Neural progenitor cell (in vitro differentiated cells): ENCODE results near the gene PMPCA. TPM values are rescaled to one million over a fixed set of nuclear protein-coding genes. Genes with fewer than 3 reads are reported as not detected.

Experiments used
- DNase-seq: peaks from one replicate; pipeline ENCODE4 v3.0.0-alpha.2; 2016; ENCODE audit warnings: low spot score
- H2AFZ ChIP-seq: fragments of 200-600 bp; sonication (generic); replicated peaks from 2 replicates; pipeline ENCODE4 v1.6.1; 2016; ENCODE audit warnings: antibody characterized with exemption
- H3F3A ChIP-seq: fragments of 200-600 bp; sonication (generic); 2 replicates; pipeline ENCODE4 v1.6.1; 2016; ENCODE audit warnings: antibody characterized with exemption, low read depth
- H3K27ac ChIP-seq: fragments of 200-600 bp; sonication (generic); 2 replicates; pipeline ENCODE4 v1.5.1; 2016; ENCODE audit warnings: mild to moderate bottlenecking
- H3K27me3 ChIP-seq: fragments of 200-600 bp; sonication (generic); 2 replicates; pipeline ENCODE4 v1.6.1; 2016; ENCODE audit warnings: mild to moderate bottlenecking, moderate library complexity
- H3K36me3 ChIP-seq: fragments of 200-600 bp; sonication (generic); 2 replicates; pipeline ENCODE4 v1.5.1; 2016
- H3K4me1 ChIP-seq: fragments of 200-600 bp; sonication (generic); 2 replicates; pipeline ENCODE4 v1.6.1; 2016; ENCODE audit warnings: mixed run types
- H3K4me2 ChIP-seq: fragments of 200-600 bp; sonication (generic); 2 replicates; pipeline ENCODE4 v1.6.1; 2016
- H3K4me3 ChIP-seq: fragments of 200-600 bp; sonication (generic); 2 replicates; pipeline ENCODE4 v1.5.1; 2016
- H3K79me2 ChIP-seq: fragments of 200-600 bp; sonication (generic); 2 replicates; pipeline ENCODE4 v1.6.1; 2016; ENCODE audit warnings: low read depth
- H3K9ac ChIP-seq: fragments of 200-600 bp; sonication (generic); 2 replicates; pipeline ENCODE4 v1.6.1; 2016
- H3K9me3 ChIP-seq: fragments of 200-600 bp; sonication (generic); 2 replicates; pipeline ENCODE4 v1.5.1; 2016; ENCODE audit warnings: low read depth
- H4K20me1 ChIP-seq: fragments of 200-600 bp; sonication (generic); 2 replicates; pipeline ENCODE4 v1.6.1; 2016; ENCODE audit warnings: low read depth
- H3K27ac Mint-ChIP-seq: 3 replicates; pipeline ENCODE4 v1.8.0; 2021; ENCODE audit warnings: mixed read lengths
- H3K27me3 Mint-ChIP-seq: 2 replicates; pipeline ENCODE4 v1.8.0; 2022; ENCODE audit warnings: low read depth, mild to moderate bottlenecking, inconsistent platforms, moderate library complexity, mixed read lengths; ENCODE audit not compliant: insufficient read depth
- H3K36me3 Mint-ChIP-seq: 3 replicates; pipeline ENCODE4 v1.8.0; 2021; ENCODE audit warnings: mixed read lengths
- H3K4me1 Mint-ChIP-seq: 3 replicates; pipeline ENCODE4 v1.8.0; 2021; ENCODE audit warnings: mixed read lengths
- H3K4me3 Mint-ChIP-seq: 3 replicates; pipeline ENCODE4 v1.8.0; 2021; ENCODE audit warnings: mild to moderate bottlenecking, moderate library complexity, mixed read lengths
- H3K9me3 Mint-ChIP-seq: 3 replicates; pipeline ENCODE4 v1.8.0; 2020; ENCODE audit warnings: mixed read lengths
- EZH2 ChIP-seq: fragments of 200-600 bp; sonication (generic); IDR thresholded peaks from 2 replicates; pipeline ENCODE4 v1.6.1; 2017; ENCODE audit warnings: antibody characterized with exemption, mild to moderate bottlenecking, moderate library complexity
- EZH2phosphoT487 ChIP-seq: fragments of 200-600 bp; sonication (generic); IDR thresholded peaks from 2 replicates; pipeline ENCODE4 v1.6.1; 2017; ENCODE audit warnings: antibody characterized with exemption
- total RNA-seq: library from RNA; depleted of rRNA; stranded (reverse); fragments of >200 nt; gene quantifications from 2 replicates; pipeline ENCODE4 v1.2.3, GENCODE V29; 2015; ENCODE audit warnings: low replicate concordance
- TF ChIP-seq, protein P1 (sequence below): fragments of 200-600 bp; sonication (generic); IDR thresholded peaks from 2 replicates; pipeline ENCODE4 v1.5.1; 2017; ENCODE audit warnings: antibody characterized with exemption, mild to moderate bottlenecking

PMPCA gene
- total RNA-seq, 1 donor from 2014 or later, result 51.3 TPM

DNA sequence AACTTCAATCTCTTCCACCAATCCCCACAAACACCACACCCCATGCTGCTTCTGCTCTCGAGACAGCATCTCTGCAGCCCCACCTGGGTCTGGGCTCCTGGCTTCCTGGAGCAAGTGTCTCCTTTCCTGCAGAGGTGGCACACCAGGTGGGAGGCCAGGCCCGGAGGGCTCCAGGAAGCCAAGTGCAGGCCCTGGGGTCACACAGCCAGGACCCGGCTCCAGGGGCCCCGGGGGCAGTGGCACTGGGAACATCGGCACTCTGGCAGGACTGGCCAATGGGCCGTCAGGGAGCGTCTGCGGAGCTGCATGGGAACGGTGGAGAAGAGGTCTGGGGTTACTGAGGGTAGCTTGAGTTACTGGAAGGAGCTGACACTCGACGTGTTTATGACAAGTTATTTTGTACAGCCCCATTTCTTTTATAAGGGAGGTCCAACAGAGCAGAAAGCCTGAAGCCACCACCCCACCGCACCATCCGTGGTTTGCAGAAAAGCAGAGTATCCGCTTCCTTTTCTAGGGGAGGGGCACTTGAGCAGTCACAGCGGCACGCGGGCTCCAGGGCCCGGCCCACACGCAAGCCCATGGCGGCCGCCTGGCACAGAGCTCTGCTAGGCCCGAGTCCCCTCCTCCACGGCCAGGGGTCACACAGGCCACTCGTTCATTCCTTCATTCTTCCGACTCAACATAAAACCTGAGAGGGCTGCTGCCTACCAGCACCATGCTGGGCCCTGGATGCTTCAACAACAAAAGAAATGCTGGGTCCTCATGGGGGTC is 43.8 kb downstream of the PMPCA start:
- Histone ChIP-seq H3K9ac (no peak overlapping the region), H3K36me3 (no peaks in the 10 kb centered on the region), H3K4me3 (no peak overlapping the region), H2AFZ (no peak overlapping the region), H3K27me3 (no peaks in the 10 kb centered on the region), H3F3A (no peaks in the 10 kb centered on the region), H3K27ac (no peak overlapping the region), H3K9me3 (no peaks in the 10 kb centered on the region), H4K20me1 (peaks cover 10% of the 10 kb centered on the region), H3K79me2 (no peaks in the 10 kb centered on the region), H3K4me1 (no peaks in the 10 kb centered on the region), H3K4me2 (no peak overlapping the region)
- Mint-ChIP-seq H3K9me3 (no peaks in the 10 kb centered on the region), H3K27ac (no peak overlapping the region), H3K4me3 (no peak overlapping the region), H3K4me1 (no peaks in the 10 kb centered on the region), H3K27me3 (peaks cover 7% of the 10 kb centered on the region), H3K36me3 (peaks cover 33% of the 10 kb centered on the region)
- no peak for DNase-seq
- TF ChIP-seq, protein P1, sequence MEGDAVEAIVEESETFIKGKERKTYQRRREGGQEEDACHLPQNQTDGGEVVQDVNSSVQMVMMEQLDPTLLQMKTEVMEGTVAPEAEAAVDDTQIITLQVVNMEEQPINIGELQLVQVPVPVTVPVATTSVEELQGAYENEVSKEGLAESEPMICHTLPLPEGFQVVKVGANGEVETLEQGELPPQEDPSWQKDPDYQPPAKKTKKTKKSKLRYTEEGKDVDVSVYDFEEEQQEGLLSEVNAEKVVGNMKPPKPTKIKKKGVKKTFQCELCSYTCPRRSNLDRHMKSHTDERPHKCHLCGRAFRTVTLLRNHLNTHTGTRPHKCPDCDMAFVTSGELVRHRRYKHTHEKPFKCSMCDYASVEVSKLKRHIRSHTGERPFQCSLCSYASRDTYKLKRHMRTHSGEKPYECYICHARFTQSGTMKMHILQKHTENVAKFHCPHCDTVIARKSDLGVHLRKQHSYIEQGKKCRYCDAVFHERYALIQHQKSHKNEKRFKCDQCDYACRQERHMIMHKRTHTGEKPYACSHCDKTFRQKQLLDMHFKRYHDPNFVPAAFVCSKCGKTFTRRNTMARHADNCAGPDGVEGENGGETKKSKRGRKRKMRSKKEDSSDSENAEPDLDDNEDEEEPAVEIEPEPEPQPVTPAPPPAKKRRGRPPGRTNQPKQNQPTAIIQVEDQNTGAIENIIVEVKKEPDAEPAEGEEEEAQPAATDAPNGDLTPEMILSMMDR, result no peak
- TF ChIP-seq EZH2, result no peak
- TF ChIP-seq EZH2phosphoT487, result no peak

DNA sequence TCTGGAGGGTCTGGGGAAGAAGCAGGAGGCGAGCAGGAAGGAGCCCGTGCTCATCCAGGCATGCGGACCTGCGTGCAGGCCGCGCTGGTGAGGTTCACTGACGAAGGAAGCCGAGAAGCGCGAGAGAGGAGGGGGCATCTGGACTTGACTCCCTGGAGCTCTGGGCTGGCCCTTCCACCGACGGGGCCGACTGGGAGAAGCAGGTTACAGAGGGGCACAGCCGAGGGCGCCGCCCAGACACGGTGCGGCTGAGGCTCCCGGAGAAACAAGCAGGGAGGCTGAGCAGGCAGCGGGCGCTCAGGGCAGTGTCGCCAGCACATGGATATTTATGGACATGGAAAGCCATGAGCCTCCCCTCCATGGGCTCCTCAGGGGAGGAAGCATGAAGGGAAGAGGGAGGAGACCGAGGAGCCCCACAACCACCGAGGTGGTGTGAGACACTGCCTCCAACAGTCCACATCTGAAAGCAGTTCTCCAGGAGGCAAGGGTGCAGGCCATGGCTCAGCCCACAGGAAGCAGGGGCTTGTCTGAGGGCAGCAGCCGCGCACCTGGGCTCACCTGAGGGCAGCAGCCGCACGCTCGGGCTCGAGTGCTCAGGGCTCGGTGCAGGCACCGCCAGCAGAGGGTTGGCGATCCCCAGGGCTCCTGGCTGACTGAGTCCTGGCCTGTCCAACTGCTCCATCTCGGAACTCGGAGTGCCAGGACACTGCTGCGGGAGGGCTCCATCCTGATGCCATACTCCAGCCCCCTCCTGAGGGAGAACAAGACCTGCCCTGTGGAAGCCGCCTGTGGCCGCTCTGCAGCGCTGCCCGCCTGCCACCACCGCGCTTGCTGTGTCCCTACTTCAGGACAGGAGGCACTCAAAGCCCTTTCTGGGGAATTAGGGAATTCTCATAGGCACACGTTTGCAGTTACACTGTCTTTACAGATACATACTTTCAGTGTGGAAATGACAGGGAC is 44.9 kb downstream of the PMPCA start:
- Histone ChIP-seq H3K4me2 (no peak overlapping the region), H3K4me1 (no peaks in the 10 kb centered on the region), H4K20me1 (peaks cover 10% of the 10 kb centered on the region), H3K27ac (no peak overlapping the region), H3K4me3 (no peak overlapping the region), H3K36me3 (no peaks in the 10 kb centered on the region), H3F3A (no peaks in the 10 kb centered on the region), H3K9ac (no peak overlapping the region), H3K27me3 (no peaks in the 10 kb centered on the region), H3K9me3 (no peaks in the 10 kb centered on the region), H2AFZ (no peak overlapping the region), H3K79me2 (no peaks in the 10 kb centered on the region)
- DNase-seq, result no peak
- Mint-ChIP-seq H3K27ac (no peak overlapping the region), H3K4me3 (no peak overlapping the region), H3K9me3 (no peaks in the 10 kb centered on the region), H3K36me3 (peaks cover 30% of the 10 kb centered on the region), H3K27me3 (peaks cover 7% of the 10 kb centered on the region), H3K4me1 (no peaks in the 10 kb centered on the region)
- no peak for TF ChIP-seq EZH2phosphoT487
- TF ChIP-seq, protein P1, result no peak
- no peak for TF ChIP-seq EZH2

DNA sequence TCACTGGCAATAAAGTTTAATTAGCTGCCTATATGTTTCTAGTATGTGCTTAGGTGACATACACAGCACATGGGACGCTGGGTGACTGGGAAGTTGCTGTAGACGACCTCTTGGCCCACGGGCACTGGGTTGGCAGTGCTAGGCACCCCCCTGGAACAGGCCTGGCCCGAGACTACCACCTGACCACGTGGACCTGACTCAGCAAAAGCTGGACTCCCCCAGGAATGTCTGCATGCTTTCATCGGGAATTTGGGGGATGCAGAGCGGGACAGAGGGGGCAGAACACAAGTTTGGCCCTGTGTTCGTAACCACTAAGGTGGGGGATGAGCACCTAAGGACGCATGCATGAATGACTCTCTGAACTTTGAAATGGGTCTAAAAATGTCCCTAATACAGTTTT is 45.8 kb downstream of the PMPCA start:
- Histone ChIP-seq H3K36me3 (no peaks in the 10 kb centered on the region), H3K9ac (no peak overlapping the region), H3K27ac (no peak overlapping the region), H3F3A (no peaks in the 10 kb centered on the region), H3K9me3 (no peaks in the 10 kb centered on the region), H3K4me1 (no peaks in the 10 kb centered on the region), H4K20me1 (peaks cover 10% of the 10 kb centered on the region), H3K27me3 (no peaks in the 10 kb centered on the region), H2AFZ (no peak overlapping the region), H3K4me3 (no peak overlapping the region), H3K4me2 (no peak overlapping the region), H3K79me2 (no peaks in the 10 kb centered on the region)
- Mint-ChIP-seq H3K4me3 (no peak overlapping the region), H3K36me3 (peaks cover 29% of the 10 kb centered on the region), H3K27me3 (peaks cover 9% of the 10 kb centered on the region), H3K9me3 (no peaks in the 10 kb centered on the region), H3K27ac (no peak overlapping the region), H3K4me1 (no peaks in the 10 kb centered on the region)
- DNase-seq, result no peak
- no peak for TF ChIP-seq EZH2
- no peak for TF ChIP-seq EZH2phosphoT487
- TF ChIP-seq, protein P1, result no peak
